CD14-positive monocyte (primary cell): ENCODE data around the gene LKAAEAR1. TPM values are rescaled to one million over a fixed set of nuclear protein-coding genes. Genes with fewer than 3 reads are reported as not detected.

Experiments used
- DNase-seq, 3 donors: peaks; one replicate each; pipeline ENCODE4 v3.0.0-alpha.2; 2011 to 2022
- H2AFZ ChIP-seq: 2 replicates; pipeline ENCODE4 v1.6.0; 2012; ENCODE audit warnings: mild to moderate bottlenecking, low read depth, low read length, inconsistent platforms; ENCODE audit not compliant: insufficient read depth, poor library complexity, severe bottlenecking
- H3K27ac ChIP-seq, 2 donors: 1 replicate in 1 of 2; 2 replicates in 1 of 2; pipeline ENCODE4 v1.5.1; 2012 to 2013; ENCODE audit warnings: low read length in 2 of 2, control low read depth in 1 of 2, inconsistent platforms in 1 of 2, low read depth in 1 of 2, mild to moderate bottlenecking in 1 of 2
- H3K27me3 ChIP-seq, 2 donors: one replicate each; pipeline versions ENCODE4 v1.6.0 to v1.6.1; 2011 to 2013; ENCODE audit warnings: low read length in 2 of 2; ENCODE audit not compliant: control insufficient read depth in 2 of 2, insufficient read depth in 2 of 2
- H3K36me3 ChIP-seq, 2 donors: replicated peaks in 1 of 2; 1 replicate in 1 of 2; 2 replicates in 1 of 2; pipeline versions ENCODE4 v1.5.1 to v1.6.1; 2012 to 2013; ENCODE audit warnings: low read length in 2 of 2, control low read depth in 1 of 2, inconsistent platforms in 1 of 2, mild to moderate bottlenecking in 1 of 2; ENCODE audit not compliant: insufficient read depth in 2 of 2, control insufficient read depth in 1 of 2
- H3K4me1 ChIP-seq, 2 donors: 1 replicate in 1 of 2; 2 replicates in 1 of 2; pipeline versions ENCODE4 v1.5.1 to v1.6.1; 2012 to 2013; ENCODE audit warnings: low read length in 2 of 2, control low read depth in 1 of 2, inconsistent platforms in 1 of 2, mild to moderate bottlenecking in 1 of 2, moderate library complexity in 1 of 2; ENCODE audit not compliant: insufficient read depth in 2 of 2, control insufficient read depth in 1 of 2
- H3K4me2 ChIP-seq: replicated peaks from 2 replicates; pipeline ENCODE3; 2012; ENCODE audit warnings: low read length, moderate library complexity, mild to moderate bottlenecking; ENCODE audit not compliant: poor library complexity, severe bottlenecking; ENCODE audit errors: extremely low read depth
- H3K4me3 ChIP-seq, 3 experiments: fragments of 200-600 bp in 1 of 3; sonication (generic) in 1 of 3; replicated peaks in 1 of 3; 1 replicate in 2 of 3; 2 replicates in 1 of 3; pipeline ENCODE4 v1.5.1; 2011 to 2013; ENCODE audit warnings: low read length in 3 of 3, mild to moderate bottlenecking in 3 of 3, control low read depth in 2 of 3, low read depth in 2 of 3, inconsistent platforms in 1 of 3, moderate library complexity in 1 of 3
- H3K79me2 ChIP-seq: 2 replicates; pipeline ENCODE4 v1.6.0; 2012; ENCODE audit warnings: mild to moderate bottlenecking, control low read depth, inconsistent platforms, low read length, moderate library complexity; ENCODE audit not compliant: insufficient read depth
- H3K9ac ChIP-seq: 2 replicates; pipeline ENCODE4 v1.6.0; 2017; ENCODE audit warnings: low read length, mild to moderate bottlenecking; ENCODE audit not compliant: insufficient read depth, poor library complexity, severe bottlenecking
- H3K9me3 ChIP-seq, 2 donors: replicated peaks in 1 of 2; 1 replicate in 1 of 2; 2 replicates in 1 of 2; pipeline versions ENCODE4 v1.5.1 to v1.6.1; 2012 to 2013; ENCODE audit warnings: low read length in 2 of 2, control low read depth in 1 of 2; ENCODE audit not compliant: control insufficient read depth in 1 of 2, insufficient read depth in 1 of 2
- H4K20me1 ChIP-seq: 2 replicates; pipeline ENCODE4 v1.6.0; 2012; ENCODE audit warnings: mild to moderate bottlenecking, low read length, control low read depth, moderate library complexity; ENCODE audit not compliant: insufficient read depth
- H3K27ac Mint-ChIP-seq, 7 donors: one replicate each; pipeline ENCODE4 v1.8.0; 2020; ENCODE audit warnings: mild to moderate bottlenecking in 7 of 7, mixed read lengths in 7 of 7, moderate library complexity in 6 of 7, inconsistent platforms in 2 of 7
- H3K27me3 Mint-ChIP-seq, 3 donors: one replicate each; pipeline ENCODE4 v1.8.0; 2021 to 2022; ENCODE audit warnings: low read depth in 3 of 3, mild to moderate bottlenecking in 3 of 3, mixed read lengths in 3 of 3, moderate library complexity in 3 of 3, inconsistent platforms in 1 of 3
- H3K36me3 Mint-ChIP-seq, 2 donors: one replicate each; pipeline ENCODE4 v1.8.0; 2020; ENCODE audit warnings: mixed read lengths in 2 of 2, inconsistent platforms in 1 of 2, mild to moderate bottlenecking in 1 of 2
- H3K4me1 Mint-ChIP-seq: one replicate; pipeline ENCODE4 v1.8.0; 2020; ENCODE audit warnings: mild to moderate bottlenecking, mixed read lengths
- H3K4me3 Mint-ChIP-seq, 2 donors: one replicate each; pipeline ENCODE4 v1.8.0; 2020; ENCODE audit warnings: mild to moderate bottlenecking in 2 of 2, mixed read lengths in 2 of 2, moderate library complexity in 1 of 2
- H3K9me3 Mint-ChIP-seq, 7 donors: one replicate each; pipeline ENCODE4 v1.8.0; 2020 to 2022; ENCODE audit warnings: mixed read lengths in 7 of 7, mild to moderate bottlenecking in 6 of 7, moderate library complexity in 6 of 7, inconsistent platforms in 2 of 7
- CTCF ChIP-seq: fragments of 200-600 bp; IDR thresholded peaks from one replicate; pipeline ENCODE4 v1.8.0; 2022; ENCODE audit warnings: antibody characterized with exemption, mild to moderate bottlenecking
- WGBS: methylation state at CpG from one replicate; pipeline ENCODE4 v1.1.5; 2013; ENCODE audit warnings: missing lambda C conversion rate; ENCODE audit not compliant: insufficient coverage; 5-methylcytosine and 5-hydroxymethylcytosine counted together
- intact Hi-C, 2 donors: fragments of 100-400 bp; cut with micrococcal nuclease; formaldehyde crosslinking; loops; one replicate each; pipeline versions ENCODE4 v1.15.0 to v1.15.1; 2023
- polyA plus RNA-seq, 3 donors: library from polyadenylated mRNA; depleted of rRNA in 1 of 3; unstranded in 2 of 3; stranded (reverse) in 1 of 3; fragments of 300-500 nt in 2 of 3; fragments of >200 nt in 1 of 3; fragmentation: Illumina TruSeq in 2 of 3; gene quantifications; 1 replicate in 2 of 3; 2 replicates in 1 of 3; pipeline ENCODE4 v1.2.3, GENCODE V29; 2012 to 2021
- small RNA-seq: library from RNA; depleted of rRNA; stranded (forward); fragments of <200 nt; gene quantifications from one replicate; pipeline ENCODE3, GENCODE V24; 2012; ENCODE audit warnings: low read depth; ENCODE audit not compliant: insufficient read length

The LKAAEAR1 gene
- polyA plus RNA-seq, 3 donors, result 0.61 to 0.86 (median 0.64) TPM

GRCh38 chr20:64035066-64035932, 48.9 kb downstream of the LKAAEAR1 start:
- TF ChIP-seq CTCF, result no peak
- H3K9me3 ChIP-seq, result no peaks in the 10 kb centered on the region
- H3K4me2 ChIP-seq, result no peak overlapping the region
- H3K27me3 ChIP-seq, result peaks cover 9 to 37% of the 10 kb centered on the region in 2 donors
- H3K27ac ChIP-seq, result no peak overlapping the region
- Mint-ChIP-seq H3K27me3 (peaks cover 34 to 45% (median 37%) of the 10 kb centered on the region in 3 donors), H3K4me3 (no peak overlapping the region), H3K4me1 (peaks cover 8% of the 10 kb centered on the region), H3K36me3 (peaks cover 40 to 47% of the 10 kb centered on the region in 2 donors), H3K9me3 (peaks cover 0 to 4% (median 2%) of the 10 kb centered on the region in 7 donors), H3K27ac (no peak overlapping the region)
- H3K79me2 ChIP-seq, result no peaks in the 10 kb centered on the region
- intact Hi-C loops, result no loop called here
- DNase-seq, result no peak
- peaks cover 31 to 51% of the 10 kb centered on the region in 2 donors for H3K36me3 ChIP-seq
- H3K4me3 ChIP-seq, result no peak overlapping the region
- no peaks in the 10 kb centered on the region for H4K20me1 ChIP-seq
- H2AFZ ChIP-seq, result no peak overlapping the region
- no peak overlapping the region for H3K9ac ChIP-seq
- peaks cover 11 to 22% of the 10 kb centered on the region in 2 donors for H3K4me1 ChIP-seq
- WGBS, result 90% methylated on average over 13 of the region's 17 CpGs

GRCh38 chr20:64033981-64034493, 50.2 kb downstream of the LKAAEAR1 start:
- no peak for TF ChIP-seq CTCF
- Mint-ChIP-seq H3K27me3 (peaks cover 21 to 32% (median 26%) of the 10 kb centered on the region in 3 donors), H3K27ac (peak overlapping the region in 1 of 7 donors; percentile 59), H3K4me1 (peaks cover 4% of the 10 kb centered on the region), H3K9me3 (peaks cover 0 to 2% (median 0%) of the 10 kb centered on the region in 7 donors), H3K36me3 (peaks cover 53 to 60% of the 10 kb centered on the region in 2 donors), H3K4me3 (no peak overlapping the region)
- Histone ChIP-seq H2AFZ (no peak overlapping the region), H3K36me3 (peaks cover 43 to 64% of the 10 kb centered on the region in 2 donors), H3K4me3 (no peak overlapping the region), H3K9me3 (no peaks in the 10 kb centered on the region), H3K79me2 (no peaks in the 10 kb centered on the region), H3K4me1 (peaks cover 5 to 14% of the 10 kb centered on the region in 2 donors), H3K9ac (no peak overlapping the region), H3K27ac (no peak overlapping the region), H3K27me3 (peaks cover 9 to 24% of the 10 kb centered on the region in 2 donors), H4K20me1 (no peaks in the 10 kb centered on the region), H3K4me2 (no peak overlapping the region)
- WGBS, result 97% methylated on average over 11 of the region's 11 CpGs
- intact Hi-C loops, result no loop called here
- DNase-seq, result no peak

Small RNA genes lying within 50 kb of the gene (small RNA-seq; reads per million reads assigned to genes)
- gene AL355803.1 (not detected), gene MIR6813 (1.9 reads per million)

Other genes with a start within 250 kb of the LKAAEAR1 start
- gene ABHD16B, start 222.9 kb downstream of the LKAAEAR1 start, polyA plus RNA-seq, result not detected
- 100 to 1,000 TPM; 137 to 167 (median 144) TPM for gene TPD52L2, start 219.1 kb downstream of the LKAAEAR1 start, polyA plus RNA-seq
- 10 to 100 TPM in 1 of 3 donors, 1 to 10 TPM in 2; 5.9 to 44.4 (median 7.4) TPM for gene DNAJC5, start 189.3 kb downstream of the LKAAEAR1 start, polyA plus RNA-seq
- 10 to 100 TPM; 10.9 to 65.8 (median 14.5) TPM for gene UCKL1, start 128.0 kb downstream of the LKAAEAR1 start, polyA plus RNA-seq
- 1 to 10 TPM in 1 of 3 donors, under 1 TPM in 1, not detected in 1; 0.10 to 2.6 TPM for gene ZNF512B, start 114.5 kb downstream of the LKAAEAR1 start, polyA plus RNA-seq
- 1 to 10 TPM in 1 of 3 donors, under 1 TPM in 2; 0.34 to 2.4 (median 0.67) TPM for gene SAMD10, start 104.8 kb downstream of the LKAAEAR1 start, polyA plus RNA-seq
- 10 to 100 TPM; 29.1 to 47.7 (median 34.5) TPM for gene PRPF6, start 103.3 kb downstream of the LKAAEAR1 start, polyA plus RNA-seq
- gene C20orf204, start 48.2 kb downstream of the LKAAEAR1 start, polyA plus RNA-seq, result under 1 TPM in 1 of 3 donors, not detected in 2; 0.20 TPM
- gene SOX18, start 34.8 kb downstream of the LKAAEAR1 start, polyA plus RNA-seq, result not detected
- 10 to 100 TPM; 15.7 to 24.3 (median 16.0) TPM for gene TCEA2, start 21.2 kb downstream of the LKAAEAR1 start, polyA plus RNA-seq
- gene RGS19, start 4.9 kb downstream of the LKAAEAR1 start, polyA plus RNA-seq, result 100 to 1,000 TPM; 235 to 280 (median 244) TPM
- gene OPRL1, start 4.3 kb downstream of the LKAAEAR1 start, polyA plus RNA-seq, result 1 to 10 TPM; 7.0 to 9.0 (median 8.8) TPM
- not detected for gene NPBWR2, start 23.2 kb upstream of the LKAAEAR1 start, polyA plus RNA-seq
- gene MYT1, start 80.1 kb upstream of the LKAAEAR1 start, polyA plus RNA-seq, result not detected
- 10 to 100 TPM; 26.5 to 49.1 (median 27.6) TPM for gene PCMTD2, start 171.3 kb upstream of the LKAAEAR1 start, polyA plus RNA-seq